Stimulated activated CD8-positive, alpha-beta memory T cell treated with anti-CD3 and anti-CD28 coated beads, Interleukin-15, amount 100 ng/mL, for 48 hours (primary cell): ENCODE measurements around the gene SLC66A3.

Source experiments
- DNase-seq, 2 donors: peaks; one replicate each; pipeline ENCODE4 v3.0.0-alpha.2; 2020; ENCODE audit warnings: low read depth in 2 of 2

SLC66A3 gene

GRCh38 chr2:11155381-11156035 lies at the start of gene SLC66A3:
TSS of gene SLC66A3 (plus strand) at chr2:11155467. CDS start at chr2:11155547, 80 bp downstream.
- DNase-seq, result no peak

DNA sequence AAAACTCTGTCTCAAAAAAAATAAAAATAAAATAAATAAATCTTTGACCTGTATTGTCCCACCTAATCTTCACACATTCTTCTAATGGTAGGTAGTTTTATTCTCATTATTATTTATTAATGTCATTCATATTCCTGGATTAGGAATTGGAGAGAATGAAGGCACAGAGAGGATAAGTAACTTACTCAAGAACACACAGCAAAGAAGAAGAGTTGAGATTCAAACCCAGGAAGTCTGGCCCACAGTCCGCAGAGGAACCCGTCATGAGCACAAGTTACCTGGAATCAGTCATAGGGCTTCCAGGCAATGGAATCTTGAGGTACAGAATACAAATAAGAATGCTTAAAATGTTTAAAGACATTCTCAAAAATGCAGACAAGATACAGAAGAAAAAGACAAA lies 46.3 kb upstream of the SLC66A3 start:
- DNase-seq, result no peak

GRCh38 chr2:11112870-11113428 lies 42.3 kb upstream of the SLC66A3 start:
- no peak for DNase-seq

DNA sequence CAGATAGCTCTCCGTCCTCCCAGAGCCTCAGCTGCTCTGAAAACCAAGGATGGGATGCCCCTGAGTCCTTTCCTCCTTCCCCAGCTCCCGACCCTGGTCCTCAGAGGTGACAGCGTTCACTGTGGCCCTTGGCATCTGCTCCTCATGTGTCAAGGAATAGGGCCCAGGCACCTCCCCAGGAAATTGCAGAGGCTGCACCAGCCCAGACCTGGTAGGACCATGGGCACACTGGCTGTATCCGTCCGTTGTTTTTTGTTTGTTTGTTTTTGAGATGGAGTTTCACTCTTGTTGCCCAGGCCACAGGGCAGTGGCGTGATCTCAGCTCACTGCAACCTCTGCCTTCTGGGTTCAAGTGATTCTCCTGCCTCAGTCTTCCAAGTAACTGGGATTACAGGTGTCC lies 37.5 kb upstream of the SLC66A3 start:
- DNase-seq, result no peak

DNA sequence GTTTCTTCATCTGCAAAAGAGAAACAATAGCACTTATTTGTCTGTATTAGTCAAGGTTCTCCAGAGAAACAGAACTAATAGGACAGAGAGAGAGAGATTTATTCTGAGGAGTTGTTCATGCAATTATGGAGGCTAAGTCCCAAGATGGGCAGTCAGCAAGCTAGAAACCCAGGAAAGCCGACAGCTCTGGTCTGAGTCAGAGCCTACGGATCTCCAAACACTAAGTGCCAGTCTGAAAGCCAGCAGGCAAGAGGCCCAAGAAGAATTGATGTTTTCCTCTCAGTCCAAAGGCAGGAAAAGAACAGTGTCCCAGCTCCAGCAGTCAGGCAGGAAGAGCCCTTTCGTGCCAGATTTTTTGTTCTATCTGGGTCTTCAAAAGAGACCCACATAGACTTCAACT lies 36.5 kb upstream of the SLC66A3 start:
- no peak for DNase-seq

DNA sequence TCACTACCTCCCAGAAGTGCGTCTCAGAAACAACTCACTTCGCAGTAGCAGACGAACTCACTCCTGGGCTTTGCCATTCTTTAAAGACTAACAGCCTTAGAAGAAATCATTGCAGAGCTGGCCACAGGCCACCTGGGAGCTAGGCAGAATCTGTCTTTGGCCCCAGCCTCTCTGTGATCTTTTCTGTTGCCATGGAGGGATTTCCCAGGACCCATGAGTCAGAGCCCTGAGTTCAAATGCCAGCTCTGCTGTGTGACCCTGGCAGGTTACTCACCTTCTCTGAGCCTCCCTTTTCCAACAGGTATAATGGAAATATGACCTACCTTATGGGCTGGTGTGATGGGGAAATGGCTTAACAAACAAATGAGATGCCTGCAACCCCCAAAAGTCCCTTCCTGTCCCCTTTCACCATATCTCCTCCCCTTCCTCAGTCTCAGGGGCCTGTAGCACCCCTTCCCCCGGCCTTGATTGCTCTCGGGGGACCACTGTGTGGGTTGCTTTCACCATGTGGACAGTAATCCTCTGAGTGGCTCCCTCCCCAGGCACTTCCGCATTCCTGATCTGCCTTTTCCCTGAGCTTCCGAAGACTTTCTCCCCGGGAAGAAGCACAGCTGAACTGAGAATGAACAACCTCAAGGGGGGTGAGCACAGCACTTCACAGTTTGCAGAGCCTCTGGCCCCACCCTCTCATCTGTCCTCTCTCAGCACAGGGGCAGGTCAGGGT lies 34.0 kb upstream of the SLC66A3 start:
- DNase-seq, result no peak

DNA sequence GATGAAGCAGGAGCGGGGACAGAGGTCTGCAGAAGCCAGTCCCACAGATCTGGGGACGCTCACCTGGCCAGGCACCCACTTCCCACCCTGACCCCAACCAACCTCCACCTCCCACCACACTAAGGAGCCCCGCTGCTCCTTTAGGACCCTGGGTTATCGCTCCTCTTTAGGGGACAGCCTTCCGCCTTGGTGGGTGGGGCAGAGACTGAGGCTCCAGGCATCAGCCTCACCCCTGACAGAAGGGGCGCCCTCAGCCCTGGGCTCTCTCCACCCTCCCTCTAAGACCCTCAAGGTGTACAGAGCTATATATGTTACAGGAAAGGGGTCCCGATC lies 33.5 kb upstream of the SLC66A3 start:
- DNase-seq, result no peak

DNA sequence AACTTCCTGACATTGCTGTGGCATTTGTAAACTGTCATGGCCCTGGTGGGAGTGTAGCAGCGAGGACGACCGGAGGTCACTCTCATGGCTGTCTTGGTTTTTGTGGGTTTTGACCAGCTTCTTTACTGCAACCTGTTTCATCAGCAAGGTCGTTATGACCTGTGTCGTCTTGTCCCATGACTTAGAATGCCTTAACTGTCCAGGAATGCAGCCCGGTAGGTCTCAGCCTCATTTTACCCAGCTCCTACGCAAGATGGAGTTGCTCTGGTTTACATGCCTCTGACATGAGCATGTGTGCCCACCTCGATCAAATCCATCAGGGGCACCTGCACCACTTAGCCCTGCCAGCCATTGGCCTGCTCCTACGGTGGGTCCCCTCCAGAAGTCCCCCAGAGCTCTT lies 32.9 kb upstream of the SLC66A3 start:
- no peak for DNase-seq

- no peak for DNase-seq
These were observed 32.1 kb upstream of the SLC66A3 start for GRCh38 chr2:11123001-11123809.

DNA sequence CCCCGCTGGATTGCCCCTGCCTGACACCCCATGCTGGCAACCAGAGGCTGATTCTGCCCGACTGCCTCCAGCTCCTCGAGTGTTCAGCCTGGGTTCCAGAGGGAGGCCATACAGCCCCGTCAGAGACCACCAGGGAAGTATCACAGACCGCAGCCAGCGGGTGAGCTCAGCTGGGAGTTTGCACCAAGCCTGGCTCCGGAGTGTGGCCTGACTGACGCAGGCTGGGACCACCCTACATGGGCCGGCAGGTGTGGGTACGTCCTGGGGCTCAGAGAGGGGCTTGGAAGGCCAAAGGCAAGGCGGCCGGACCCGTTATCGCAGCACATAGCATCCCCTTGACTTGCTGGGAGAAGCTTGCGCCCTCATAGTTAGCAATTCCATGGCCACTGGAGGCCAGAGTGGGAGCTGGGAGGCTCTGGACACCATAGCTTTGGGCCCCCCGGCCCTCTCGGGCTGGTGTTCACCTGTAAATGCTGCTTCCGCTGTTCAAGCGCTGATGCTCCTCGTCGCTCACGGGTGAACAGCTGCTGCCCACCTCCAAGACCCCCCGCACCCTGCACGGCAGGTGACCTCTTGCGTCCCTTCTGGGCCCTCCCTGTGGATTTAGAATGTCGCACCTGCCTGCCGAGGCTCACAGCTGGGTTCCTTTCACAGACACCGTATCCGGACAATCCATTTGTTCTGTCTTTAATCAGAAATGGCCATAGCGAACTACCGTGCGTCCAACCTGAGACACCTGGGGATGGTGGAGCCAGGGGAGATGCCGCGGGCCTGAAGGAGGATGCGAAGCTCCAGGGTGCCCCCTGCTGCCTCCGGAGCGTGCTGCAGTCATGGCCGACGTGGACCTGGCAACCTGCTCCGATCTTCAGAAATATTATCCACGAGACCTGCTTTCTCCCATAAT lies 31.2 kb upstream of the SLC66A3 start:
- DNase-seq, result peak; percentile 38

DNA sequence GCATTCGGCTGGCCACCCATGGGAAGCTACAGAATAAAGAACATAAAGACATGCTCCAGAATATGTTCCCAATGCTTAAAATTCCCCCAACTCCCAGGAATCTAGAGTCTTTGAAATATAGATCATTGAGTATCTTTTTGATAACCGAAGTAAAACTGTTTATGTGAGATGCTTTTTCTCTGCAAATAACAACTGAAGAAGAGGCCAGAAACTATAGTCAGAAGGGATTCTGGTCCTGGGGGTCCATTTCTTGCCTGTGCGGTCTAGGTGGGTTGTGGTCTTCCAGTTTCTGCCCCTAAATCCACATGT lies 30.6 kb upstream of the SLC66A3 start:
- no peak for DNase-seq

GRCh38 chr2:11127761-11128160 lies 27.5 kb upstream of the SLC66A3 start:
- DNase-seq, result no peak

GRCh38 chr2:11128243-11128951 lies 26.9 kb upstream of the SLC66A3 start:
- no peak for DNase-seq

- peak; percentile 53 to 63 for DNase-seq
These were observed 25.4 kb upstream of the SLC66A3 start for GRCh38 chr2:11129598-11130449.

GRCh38 chr2:11131166-11131920 lies 23.9 kb upstream of the SLC66A3 start:
- no peak for DNase-seq

GRCh38 chr2:11132036-11132671 lies 23.1 kb upstream of the SLC66A3 start:
- no peak for DNase-seq

GRCh38 chr2:11133238-11133935 lies 21.9 kb upstream of the SLC66A3 start:
- DNase-seq, result no peak

DNA sequence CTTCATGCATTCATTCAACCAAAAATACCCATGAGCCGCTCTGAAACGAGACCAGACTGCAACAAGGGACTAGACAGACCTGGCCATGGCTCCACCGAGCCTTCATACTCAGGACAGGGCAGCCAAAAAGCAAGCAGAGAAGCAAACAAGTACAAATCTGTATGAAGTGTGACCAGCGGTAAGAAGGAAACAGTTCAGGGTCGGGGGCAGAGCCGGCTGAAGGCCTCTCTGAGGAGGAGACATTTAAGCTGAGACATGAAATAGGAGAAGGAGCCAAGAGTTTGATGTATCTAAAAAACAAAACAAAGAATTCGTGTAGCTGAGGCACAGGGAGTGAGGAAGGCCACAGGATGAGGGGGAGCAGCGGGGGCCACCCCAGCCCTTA lies 21.3 kb upstream of the SLC66A3 start:
- no peak for DNase-seq
